ENCODE data around the gene RALGAPA1. TPM values are rescaled to one million over a fixed set of nuclear protein-coding genes. Genes with fewer than 3 reads are reported as not detected.

RALGAPA1 gene
- total and polyA plus RNA-seq, 2 of the 13 experiments (the other 11 are each of a cell fraction or from before 2014, with no cell fraction given), result 65.0 to 89.2 TPM

GRCh38 chr14:35533357-35534207 is 275.5 kb downstream of the RALGAPA1 start, which contains the start of gene INSM2:
TSS of gene INSM2 (plus strand) at chr14:35534164. CDS start at chr14:35534253, 89 bp downstream.
- no peak within 1 kb of the TSS for H3K27ac ChIP-seq (ENCODE audit: extremely low read length, insufficient read depth, low read length)
- peak within 1 kb of the TSS; percentile 94 for H3K4me2 ChIP-seq (ENCODE audit: low read depth, low read length)
- peaks cover 25% of the 10 kb centered on the region; the same call in 1 of the 2 replicates for H4K20me1 ChIP-seq (ENCODE audit: insufficient read depth, low read length)
- no peaks in the 10 kb centered on the region for H3K9me3 ChIP-seq (ENCODE audit: low read length)
- H3K4me3 ChIP-seq (replicated peaks in 1 of 3; ENCODE audit: insufficient read depth in 1 of 3, low read depth in 2 of 3, low read length in 3 of 3), result peak within 1 kb of the TSS; percentile 62 to 80 (median 63)
- intact Hi-C loops (cut with micrococcal nuclease; ENCODE audit: unreplicated experiment), result loop anchor here (2.0 to 5.0 kb wide), 3 partner anchors 43 to 154 kb away; no protein-coding TSS in a partner anchor
- FAIRE-seq (no peak), ATAC-seq (peak; percentile 84), DNase-seq (ENCODE audit: low spot score) (peak; percentile 70)
- no peaks in the 10 kb centered on the region for H3K36me3 ChIP-seq (replicated peaks in 1 of 2; ENCODE audit: control insufficient read depth in 1 of 2, insufficient read depth in 2 of 2, low read length in 2 of 2)
- H3K79me2 ChIP-seq (ENCODE audit: insufficient read depth, low read length), result no peaks in the 10 kb centered on the region
- H3K9ac ChIP-seq (ENCODE audit: insufficient read depth, low read depth, low read length), result no peak within 1 kb of the TSS
- no peak within 1 kb of the TSS for H2AFZ ChIP-seq (ENCODE audit: low read length)
- under 1% methylated on average over 75 of the region's 100 CpGs for WGBS (ENCODE audit: low lambda C conversion rate)
- in situ Hi-C loops (cut with HindIII; ENCODE audit: extremely low pct_ligation_motif_present, low pct_unique_long_range_greater_than_20kb), result loop anchor here (10.0 kb wide), 1 partner anchor 281 kb away; no protein-coding TSS in a partner anchor
- H3K27me3 ChIP-seq (ENCODE audit: control insufficient read depth in 1 of 2, insufficient read depth in 2 of 2, low read length in 2 of 2), result peaks cover 11 to 55% of the 10 kb centered on the region in 2 experiments
- ChIA-PET POLR2A (no interaction called here), CTCF (ENCODE audit: low intra/inter-chr PET ratio, low total read pairs) (interaction anchor here (0.9 kb wide), 1 partner anchor 285 kb away, joined by 3 read pairs; no protein-coding TSS in a partner anchor)
- peaks cover 20% of the 10 kb centered on the region for H3K4me1 ChIP-seq (ENCODE audit: insufficient read depth, low read length)
- BruUV-seq (replicated peaks), result no TSS peak
- TF ChIP-seq GFI1 (CRISPR knock-in tag; IDR thresholded peaks at IDR 0.05; ENCODE audit: borderline replicate concordance) (peak; percentile 65; the same call in 1 of the 2 replicates), ZNF672 (CRISPR knock-in tag; IDR thresholded peaks at IDR 0.05) (no peak; the same call in 1 of the 2 replicates), JUN (CRISPR knock-in tag; IDR thresholded peaks at IDR 0.05) (no peak), KLF13 (CRISPR knock-in tag; IDR thresholded peaks at IDR 0.05) (0 out of 2 replicates have a peak, but pooled peaks have one; percentile 64), KAT7 (CRISPR knock-in tag; IDR thresholded peaks at IDR 0.05; ENCODE audit: borderline replicate concordance) (0 out of 2 replicates have a peak, but pooled peaks have one; percentile 54), CHCHD3 (CRISPR knock-in tag; IDR thresholded peaks at IDR 0.05) (peak; percentile 67; the same call in 1 of the 2 replicates), ZNF10 (CRISPR knock-in tag; IDR thresholded peaks at IDR 0.05; ENCODE audit: borderline replicate concordance, low read depth) (no peak), PHF8 (CRISPR knock-in tag; IDR thresholded peaks at IDR 0.05) (peak; percentile 62), MYC (CRISPR knock-in tag; IDR thresholded peaks at IDR 0.05; ENCODE audit: borderline replicate concordance) (peak; percentile 43; the same call in 1 of the 2 replicates), BRD4 (CRISPR knock-in tag; IDR thresholded peaks at IDR 0.05) (peak; percentile 86), ZNF678 (CRISPR knock-in tag; IDR thresholded peaks at IDR 0.05) (peak; percentile 98), FOXA1 (IDR thresholded peaks at IDR 0.05) (no peak), FOXA1 (CRISPR knock-in tag; IDR thresholded peaks at IDR 0.05) (peak; percentile 17; the same call in 1 of the 2 replicates), ZNF557 (CRISPR knock-in tag; IDR thresholded peaks at IDR 0.05) (peak; percentile 64; the same call in 1 of the 2 replicates), GATAD2A (CRISPR knock-in tag; IDR thresholded peaks at IDR 0.05) (peak; percentile 69; the same call in 1 of the 2 replicates), ELF3 (CRISPR knock-in tag; IDR thresholded peaks at IDR 0.05) (0 out of 2 replicates have a peak, but pooled peaks have one; percentile 17), ZFP37 (CRISPR knock-in tag; IDR thresholded peaks at IDR 0.05; ENCODE audit: borderline replicate concordance) (0 out of 2 replicates have a peak, but pooled peaks have one; percentile 86), THYN1 (CRISPR knock-in tag; IDR thresholded peaks at IDR 0.05; ENCODE audit: borderline replicate concordance, low read depth) (no peak; the same call in 1 of the 2 replicates), POLR2G (IDR thresholded peaks at IDR 0.05; ENCODE audit: low read depth, low read length) (no peak), REPIN1 (CRISPR knock-in tag; IDR thresholded peaks at IDR 0.05; ENCODE audit: borderline replicate concordance, low read depth) (peak; percentile 81), ZMYM2 (CRISPR knock-in tag; IDR thresholded peaks at IDR 0.05) (0 out of 2 replicates have a peak, but pooled peaks have one; percentile 61), SATB2 (CRISPR knock-in tag; IDR thresholded peaks at IDR 0.05) (no peak; the same call in 1 of the 2 replicates), PPARG (CRISPR knock-in tag; conservative IDR thresholded peaks at IDR 0.05) (peak; percentile 20; the same call in 1 of the 2 replicates), ARID2 (CRISPR knock-in tag; IDR thresholded peaks at IDR 0.05; ENCODE audit: borderline replicate concordance) (no peak; the same call in 1 of the 2 replicates), JARID2 (CRISPR knock-in tag; IDR thresholded peaks at IDR 0.05; ENCODE audit: insufficient replicate concordance) (peak; percentile 26), DBP (CRISPR knock-in tag; IDR thresholded peaks at IDR 0.05; ENCODE audit: not compliant biosample characterization) (peak; percentile 19)
